H7 (cell line): ENCODE data around the gene NCF4. TPM values are rescaled to one million over a fixed set of nuclear protein-coding genes. Genes with fewer than 3 reads are reported as not detected.
A peak's percentile ranks its signal among the peaks of the same experiment; 100 is the strongest.

Source experiments
- DNase-seq: peaks from one replicate; pipeline ENCODE4 v3.0.0; 2012
- H3K27me3 ChIP-seq: 2 replicates; pipeline ENCODE4 v1.6.0; 2011; ENCODE audit warnings: mild to moderate bottlenecking, low read length; ENCODE audit not compliant: control insufficient read depth, insufficient read depth
- H3K36me3 ChIP-seq: replicated peaks from 2 replicates; pipeline ENCODE4 v1.5.1; 2011; ENCODE audit warnings: low read length; ENCODE audit not compliant: control insufficient read depth, insufficient read depth
- H3K4me3 ChIP-seq: 2 replicates; pipeline ENCODE4 v1.5.1; 2011; ENCODE audit warnings: low read depth, mild to moderate bottlenecking, control low read depth, low read length, moderate library complexity; ENCODE audit not compliant: insufficient read depth
- total RNA-seq: library from RNA; depleted of rRNA; stranded (reverse); fragments of >200 nt; shearing (Covaris generic); gene quantifications from 2 replicates; pipeline ENCODE4 v1.2.3, GENCODE V29; 2014; rRNA removed

The NCF4 gene
- total RNA-seq, 1 experiment from 2014 or later, result not detected

GRCh38 chr22:36923131-36923788 is 62.5 kb downstream of the NCF4 start:
- no peaks in the 10 kb centered on the region for H3K27me3 ChIP-seq
- H3K36me3 ChIP-seq, result no peaks in the 10 kb centered on the region
- peak; percentile 49 for DNase-seq
- H3K4me3 ChIP-seq, result no peak overlapping the region

GRCh38 chr22:36924151-36924698 is 63.4 kb downstream of the NCF4 start:
- Histone ChIP-seq H3K27me3 (no peaks in the 10 kb centered on the region), H3K4me3 (no peak overlapping the region), H3K36me3 (no peaks in the 10 kb centered on the region)
- peak; percentile 48 for DNase-seq

GRCh38 chr22:36925388-36926290 is 64.8 kb downstream of the NCF4 start:
- no peak overlapping the region for H3K4me3 ChIP-seq
- no peaks in the 10 kb centered on the region for H3K36me3 ChIP-seq
- no peaks in the 10 kb centered on the region for H3K27me3 ChIP-seq
- DNase-seq, result peak; percentile 29

- H3K4me3 ChIP-seq, result no peak overlapping the region
- no peaks in the 10 kb centered on the region for H3K27me3 ChIP-seq
- no peaks in the 10 kb centered on the region for H3K36me3 ChIP-seq
- DNase-seq, result no peak
Measured at GRCh38 chr22:36926309-36926708, 65.5 kb downstream of the NCF4 start.

GRCh38 chr22:36926721-36927435 is 66.1 kb downstream of the NCF4 start:
- Histone ChIP-seq H3K4me3 (no peak overlapping the region), H3K27me3 (no peaks in the 10 kb centered on the region), H3K36me3 (no peaks in the 10 kb centered on the region)
- DNase-seq, result peak; percentile 16

Other genes with a start within 250 kb of the NCF4 start
- gene CACNG2, start 157.3 kb upstream of the NCF4 start, total RNA-seq, result 0.15 TPM in 1 of 2 replicates, not detected in the other
- 20.2 and 30.1 TPM in 2 replicates for gene IFT27, start 84.9 kb upstream of the NCF4 start, total RNA-seq
- gene PVALB, start 44.0 kb upstream of the NCF4 start, total RNA-seq, result 3.8 and 6.8 TPM in 2 replicates
- not detected in 2 replicates for gene CSF2RB, start 52.6 kb downstream of the NCF4 start, total RNA-seq
- 39.9 and 45.7 TPM in 2 replicates for gene TST, start 158.4 kb downstream of the NCF4 start, total RNA-seq
- gene MPST, start 158.7 kb downstream of the NCF4 start, total RNA-seq, result 188 and 201 TPM in 2 replicates
- gene KCTD17, start 190.7 kb downstream of the NCF4 start, total RNA-seq, result 29.5 and 31.1 TPM in 2 replicates
- not detected in 2 replicates for gene TMPRSS6, start 248.7 kb downstream of the NCF4 start, total RNA-seq